ENCODE data around the gene CCDC201. TPM values are rescaled to one million over a fixed set of nuclear protein-coding genes. Genes with fewer than 3 reads are reported as not detected.

The CCDC201 gene
- total and polyA plus RNA-seq, 2 of the 8 experiments (the other 6 are each of a cell fraction or from before 2014, with no cell fraction given): not detected

DNA sequence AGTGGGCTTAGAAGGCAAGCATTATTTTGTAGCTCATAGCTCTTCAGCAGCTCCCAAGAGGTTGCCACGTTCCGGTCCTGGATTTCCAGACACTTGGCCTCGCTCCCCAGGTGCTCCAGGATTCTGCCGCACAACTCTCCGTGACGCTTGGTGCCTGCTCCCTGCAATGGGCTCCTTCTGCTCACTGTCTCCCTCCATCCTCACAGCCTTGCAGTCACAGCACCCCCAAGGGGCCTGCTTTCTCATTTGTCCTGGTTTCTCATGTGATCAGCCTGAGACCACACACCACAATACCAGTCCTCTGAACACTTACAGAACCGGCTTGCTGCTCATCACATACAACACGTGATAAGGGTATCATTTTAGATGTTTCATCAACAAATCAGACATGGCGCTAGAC lies 38.4 kb upstream of the CCDC201 start:
- POLR2A ChIA-PET (ENCODE audit: partially characterized antibody): no interaction called here
- FAIRE-seq: no peak
- Histone ChIP-seq H3K18ac (ENCODE audit: extremely low read depth, low read length) (no peak overlapping the region), H3K9me3 (ENCODE audit: insufficient read depth in 2 of 2, low read depth in 1 of 2, low read length in 1 of 2) (no peaks in the 10 kb centered on the region), H4K91ac (replicated peaks; ENCODE audit: insufficient read length, low read length) (no peak overlapping the region), H3K4me3 (ENCODE audit: extremely low read depth in 1 of 4, insufficient read depth in 2 of 4, low read depth in 3 of 4, low read length in 4 of 4) (no peak overlapping the region), H3K27ac (ENCODE audit: low read depth, low read length) (no peak overlapping the region), H3K4ac (replicated peaks; ENCODE audit: insufficient read length, low read depth, low read length) (no peak overlapping the region), H2BK20ac (ENCODE audit: low read length) (no peak overlapping the region), H3K23ac (ENCODE audit: insufficient read length) (no peak overlapping the region), H3K14ac (ENCODE audit: insufficient read length) (no peak overlapping the region), H3K23me2 (ENCODE audit: low read depth, low read length) (no peaks in the 10 kb centered on the region), H2BK120ac (replicated peaks; ENCODE audit: low read depth, low read length) (no peak overlapping the region), H3K79me1 (ENCODE audit: low read depth, low read length) (no peaks in the 10 kb centered on the region), H3K4me2 (ENCODE audit: insufficient read depth in 1 of 2, low read depth in 2 of 2, low read length in 2 of 2) (no peak overlapping the region), H2AFZ (ENCODE audit: low read length) (0 out of 2 replicates have a peak overlapping the region, but pooled peaks have one; percentile 58), H4K5ac (ENCODE audit: insufficient read length, low read depth, low read length) (no peak overlapping the region), H3K9ac (replicated peaks in 1 of 4; ENCODE audit: extremely low read depth in 1 of 4, low read depth in 3 of 4, low read length in 3 of 4) (no peak overlapping the region), H4K8ac (ENCODE audit: extremely low read depth, insufficient read depth, low read length) (no peak overlapping the region), H3K79me2 (ENCODE audit: control insufficient read depth in 1 of 2, insufficient read depth in 2 of 2, low read length in 2 of 2) (no peaks in the 10 kb centered on the region), H2BK15ac (ENCODE audit: low read length) (no peak overlapping the region), H3K36me3 (ENCODE audit: control insufficient read depth in 2 of 4, insufficient read depth in 4 of 4, low read length in 3 of 4) (peaks cover 0 to 3% (median under 1%) of the 10 kb centered on the region in 4 experiments; a peak in 5 of 8 replicates), H2BK12ac (ENCODE audit: low read depth, low read length) (no peak overlapping the region), H2BK5ac (ENCODE audit: low read depth, low read length) (no peak overlapping the region), H4K20me1 (replicated peaks in 1 of 2; ENCODE audit: control insufficient read depth in 1 of 2, insufficient read depth in 2 of 2, low read length in 2 of 2) (no peaks in the 10 kb centered on the region), H3K27me3 (replicated peaks in 1 of 4; ENCODE audit: control insufficient read depth in 3 of 4, extremely low read depth in 1 of 4, insufficient read depth in 3 of 4, low read length in 3 of 4) (no peaks in the 10 kb centered on the region), H3K56ac (replicated peaks; ENCODE audit: insufficient read length, low read depth, low read length) (no peak overlapping the region), H3K4me1 (replicated peaks in 1 of 4; ENCODE audit: control insufficient read depth in 3 of 4, insufficient read depth in 4 of 4, low read length in 3 of 4) (no peaks in the 10 kb centered on the region), H2AK5ac (ENCODE audit: low read depth, low read length) (no peak overlapping the region)
- no peak for TF ChIP-seq CREB1 (IDR thresholded peaks at IDR 0.05)
- no peak for TF ChIP-seq CHD1 (IDR thresholded peaks at IDR 0.05; ENCODE audit: low read depth, low read length)
- no peak for TF ChIP-seq FOSL1 (IDR thresholded peaks at IDR 0.05; ENCODE audit: insufficient read depth, low read depth, low read length)
- TF ChIP-seq SP1 (IDR thresholded peaks at IDR 0.05; ENCODE audit: low read depth, low read length): no peak
- 92% methylated on average over 9 of the region's 9 CpGs; no CpG with 5 or more reads in 1 of the 2 experiments for WGBS, 2 experiments (ENCODE audit: extremely low coverage in 1 of 2, insufficient coverage in 1 of 2, insufficient read length in 1 of 2, insufficient replicate concordance in 2 of 2, low coverage in 1 of 2, low lambda C conversion rate in 2 of 2, missing lambda C conversion rate in 1 of 2)
- DNase-seq (ENCODE audit: low read depth in 1 of 2, low spot score in 2 of 2): no peak
- CTCF ChIA-PET (ENCODE audit: partially characterized antibody): interaction anchor here (0.7 to 2.4 kb wide), 4 partner anchors 9 to 441 kb away, joined by 3 to 12 read pairs (median 5); no protein-coding TSS in a partner anchor

All from H1 (cell line).